Measurements from ENCODE around the gene CCDC110.

DNA sequence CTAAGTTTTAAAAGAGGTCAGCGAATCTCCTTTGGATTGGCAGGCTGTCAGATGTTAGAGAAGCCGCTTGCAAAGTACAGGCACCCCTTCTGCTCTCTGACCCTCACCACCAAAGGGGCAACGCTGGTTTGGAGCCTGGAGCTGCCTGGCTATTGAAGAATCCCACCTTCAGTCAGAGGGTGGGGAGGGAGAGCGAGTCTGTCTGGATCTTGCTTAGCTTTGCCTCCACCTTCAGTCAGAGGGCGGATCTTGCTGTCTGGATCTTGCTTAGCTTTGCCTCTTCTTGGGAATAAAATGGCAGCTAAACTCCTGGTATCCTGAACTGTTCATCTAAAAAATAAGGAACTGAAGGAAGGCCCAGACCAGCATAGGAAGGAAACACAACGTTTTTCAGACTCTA, 7.3 kb downstream of the CCDC110 start:
- TF ChIP-seq CTCF (IDR thresholded peaks at IDR 0.05) (no peak), POLR2A (IDR thresholded peaks at IDR 0.05; ENCODE audit: low read depth) (no peak)

Data from esophagus muscularis mucosa (tissue), 3 donors.